IPS-NIHi11 (cell line): ENCODE results near the gene CD72.
A peak's percentile ranks its signal among the peaks of the same experiment; 100 is the strongest.
"Not testable (repeated sequence)": the region's sequence is repeated elsewhere in the genome, so short reads cannot be mapped to it uniquely, and the experiment has no call there.

Source experiments
- DNase-seq: peaks from one replicate; pipeline ENCODE4 v3.0.0; 2012; ENCODE audit warnings: mixed read lengths, low spot score

Gene CD72

GRCh38 chr9:35616681-35617459 is 1.3 kb downstream of the CD72 start:
- peak; percentile 74 for DNase-seq

- DNase-seq = no peak
Measured at GRCh38 chr9:35615981-35616680, 2.1 kb downstream of the CD72 start.

GRCh38 chr9:35612843-35613242 is 5.4 kb downstream of the CD72 start:
- no peak for DNase-seq

- DNase-seq = not testable (repeated sequence)
Measured at GRCh38 chr9:35612066-35612465, 6.1 kb downstream of the CD72 start.

GRCh38 chr9:35611230-35611797 is 6.9 kb downstream of the CD72 start:
- DNase-seq = peak; percentile 53

- DNase-seq = no peak
Measured at GRCh38 chr9:35609820-35610163, 8.4 kb downstream of the CD72 start.

GRCh38 chr9:35609001-35609819 is 9.0 kb downstream of the CD72 start:
- no peak for DNase-seq

- no peak for DNase-seq
Measured at GRCh38 chr9:35608221-35608620, 10.0 kb downstream of the CD72 start.

- DNase-seq = no peak
Measured at GRCh38 chr9:35606726-35607125, 11.5 kb downstream of the CD72 start.

GRCh38 chr9:35606138-35606504 is 12.1 kb downstream of the CD72 start:
- peak; percentile 36 for DNase-seq

GRCh38 chr9:35605351-35606137 is 12.7 kb downstream of the CD72 start:
- DNase-seq = peak; percentile 87

- DNase-seq = peak; percentile 94
Measured at GRCh38 chr9:35604578-35605350, 13.4 kb downstream of the CD72 start, which contains the start of gene TESK1. TSS of gene TESK1 (plus strand) at chr9:35605262. CDS start at chr9:35605620, 358 bp downstream.

- peak; percentile 98 for DNase-seq
Measured at GRCh38 chr9:35603986-35604577, 14.1 kb downstream of the CD72 start.

- DNase-seq = no peak
Measured at GRCh38 chr9:35603506-35603985, 14.7 kb downstream of the CD72 start.

GRCh38 chr9:35599763-35600604 is 18.2 kb downstream of the CD72 start:
- no peak for DNase-seq

GRCh38 chr9:35598866-35599590 is 19.2 kb downstream of the CD72 start:
- DNase-seq = no peak

- DNase-seq = not testable (repeated sequence)
Measured at GRCh38 chr9:35596907-35597306, 21.3 kb downstream of the CD72 start.

- no peak for DNase-seq
Measured at GRCh38 chr9:35594471-35594870, 23.7 kb downstream of the CD72 start.

GRCh38 chr9:35593581-35593980 is 24.6 kb downstream of the CD72 start:
- no peak for DNase-seq
